OCI-LY1 (cell line): Measurements from ENCODE around the gene ETNK2.

Source experiments
- H2AFZ ChIP-seq: fragments of 200-600 bp; sonication (generic), shearing (Covaris generic); 2 replicates; pipeline ENCODE4 v1.6.0; 2014; ENCODE audit warnings: antibody characterized with exemption, mild to moderate bottlenecking, low read length
- H3F3A ChIP-seq: fragments of 200-600 bp; sonication (generic), shearing (Covaris generic); 2 replicates; pipeline ENCODE4 v1.6.0; 2014; ENCODE audit warnings: mild to moderate bottlenecking, antibody characterized with exemption, low read length, moderate library complexity; ENCODE audit not compliant: insufficient read depth
- H3K27ac ChIP-seq: fragments of 200-600 bp; sonication (generic); 2 replicates; pipeline ENCODE4 v1.5.1; 2014; ENCODE audit warnings: low read length, mixed run types, mild to moderate bottlenecking, low read depth; ENCODE audit not compliant: poor library complexity, severe bottlenecking
- H3K27me3 ChIP-seq: fragments of 200-600 bp; sonication (generic); 2 replicates; pipeline ENCODE4 v1.6.0; 2014; ENCODE audit warnings: antibody characterized with exemption, mild to moderate bottlenecking, low read length, moderate library complexity; ENCODE audit not compliant: insufficient read depth
- H3K36me3 ChIP-seq: fragments of 200-600 bp; sonication (generic); 2 replicates; pipeline ENCODE4 v1.6.1; 2014; ENCODE audit warnings: mild to moderate bottlenecking, antibody characterized with exemption, low read length, moderate library complexity, mixed read lengths; ENCODE audit not compliant: insufficient read depth
- H3K4me1 ChIP-seq: fragments of 200-600 bp; sonication (generic); 2 replicates; pipeline ENCODE4 v1.5.1; 2014; ENCODE audit warnings: mild to moderate bottlenecking, low read length, moderate library complexity; ENCODE audit not compliant: insufficient read depth, severe bottlenecking
- H3K4me2 ChIP-seq: fragments of 200-600 bp; sonication (generic), shearing (Covaris generic); 2 replicates; pipeline ENCODE4 v1.6.1; 2014; ENCODE audit warnings: low read length
- H3K4me3 ChIP-seq: fragments of 200-600 bp; sonication (generic); 2 replicates; pipeline ENCODE4 v1.5.1; 2014; ENCODE audit warnings: low read length, low read depth, mild to moderate bottlenecking, mixed read lengths; ENCODE audit not compliant: poor library complexity, severe bottlenecking
- H3K79me2 ChIP-seq: fragments of 200-600 bp; shearing (Covaris generic); 2 replicates; pipeline ENCODE4 v1.6.1; 2016; ENCODE audit warnings: mixed run types, low read length, mixed read lengths; ENCODE audit not compliant: insufficient read depth
- H3K9ac ChIP-seq: fragments of 200-600 bp; sonication (generic), shearing (Covaris generic); 2 replicates; pipeline ENCODE4 v1.6.1; 2014; ENCODE audit warnings: mild to moderate bottlenecking, low read length, mixed read lengths
- H3K9me2 ChIP-seq: fragments of 200-600 bp; sonication (generic), shearing (Covaris generic); 2 replicates; pipeline ENCODE4 v1.6.1; 2014; ENCODE audit warnings: low read depth, mild to moderate bottlenecking, low read length, mixed read lengths
- H3K9me3 ChIP-seq: fragments of 200-600 bp; shearing (Covaris generic); 2 replicates; pipeline ENCODE4 v1.6.1; 2014; ENCODE audit warnings: low read length, mixed read lengths
- H4K20me1 ChIP-seq: fragments of 200-600 bp; sonication (generic), shearing (Covaris generic); 2 replicates; pipeline ENCODE4 v1.6.0; 2016; ENCODE audit warnings: mild to moderate bottlenecking, low read length; ENCODE audit not compliant: insufficient read depth
- EZH2 ChIP-seq: fragments of 200-600 bp; sonication (generic), shearing (Covaris generic); IDR thresholded peaks from 2 replicates; pipeline ENCODE4 v1.8.0; 2017; ENCODE audit warnings: borderline replicate concordance, mixed run types, mild to moderate bottlenecking, antibody characterized with exemption, low read length, moderate library complexity, mixed read lengths
- TF ChIP-seq, protein P1 (sequence below): fragments of 200-600 bp; sonication (generic), shearing (Covaris generic); IDR thresholded peaks from 2 replicates; pipeline ENCODE4 v1.5.1; 2017; ENCODE audit warnings: mild to moderate bottlenecking, antibody characterized with exemption, low read length, moderate library complexity, mixed read lengths

The ETNK2 gene

DNA sequence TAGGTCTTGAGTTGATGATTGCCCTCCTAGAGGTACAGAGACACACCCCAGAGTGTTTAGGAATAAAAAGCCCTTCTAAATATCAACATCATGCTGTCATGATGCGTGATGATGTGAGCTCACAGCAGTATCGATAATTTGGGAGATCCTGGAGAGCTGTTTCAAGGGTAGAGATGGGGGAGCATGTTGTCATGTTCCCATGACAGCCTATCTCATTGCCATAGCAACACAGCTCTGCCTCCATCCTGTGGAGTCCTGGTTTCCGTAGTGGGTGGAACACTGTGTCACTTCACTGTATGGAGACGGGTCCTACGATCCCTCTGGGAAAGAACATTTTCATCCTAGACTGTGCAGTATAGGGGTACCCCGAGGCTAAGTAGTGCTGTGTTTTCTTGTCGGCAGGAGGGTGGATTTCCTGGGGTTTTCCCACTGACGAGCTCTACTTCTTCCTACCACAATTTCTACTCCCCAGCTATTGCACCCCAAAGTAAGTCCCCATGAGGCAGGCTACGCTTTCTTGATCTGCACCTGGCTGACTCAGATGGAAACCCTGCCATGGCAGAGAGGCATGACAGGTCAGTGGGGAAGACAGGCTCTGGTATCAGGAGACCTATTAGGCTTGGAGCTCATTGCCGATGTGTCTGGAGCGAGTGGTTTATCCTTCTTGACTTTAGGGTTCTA lies 37.3 kb upstream of the ETNK2 start:
- Histone ChIP-seq H3K9ac (no peak overlapping the region), H3K36me3 (no peaks in the 10 kb centered on the region), H3K79me2 (no peaks in the 10 kb centered on the region), H3K27ac (no peak overlapping the region), H3F3A (no peaks in the 10 kb centered on the region), H3K9me2 (no peaks in the 10 kb centered on the region), H3K4me1 (no peaks in the 10 kb centered on the region), H3K4me3 (no peak overlapping the region), H2AFZ (no peak overlapping the region), H3K9me3 (no peaks in the 10 kb centered on the region), H3K4me2 (no peak overlapping the region), H3K27me3 (no peaks in the 10 kb centered on the region), H4K20me1 (no peaks in the 10 kb centered on the region)
- TF ChIP-seq, protein P1, sequence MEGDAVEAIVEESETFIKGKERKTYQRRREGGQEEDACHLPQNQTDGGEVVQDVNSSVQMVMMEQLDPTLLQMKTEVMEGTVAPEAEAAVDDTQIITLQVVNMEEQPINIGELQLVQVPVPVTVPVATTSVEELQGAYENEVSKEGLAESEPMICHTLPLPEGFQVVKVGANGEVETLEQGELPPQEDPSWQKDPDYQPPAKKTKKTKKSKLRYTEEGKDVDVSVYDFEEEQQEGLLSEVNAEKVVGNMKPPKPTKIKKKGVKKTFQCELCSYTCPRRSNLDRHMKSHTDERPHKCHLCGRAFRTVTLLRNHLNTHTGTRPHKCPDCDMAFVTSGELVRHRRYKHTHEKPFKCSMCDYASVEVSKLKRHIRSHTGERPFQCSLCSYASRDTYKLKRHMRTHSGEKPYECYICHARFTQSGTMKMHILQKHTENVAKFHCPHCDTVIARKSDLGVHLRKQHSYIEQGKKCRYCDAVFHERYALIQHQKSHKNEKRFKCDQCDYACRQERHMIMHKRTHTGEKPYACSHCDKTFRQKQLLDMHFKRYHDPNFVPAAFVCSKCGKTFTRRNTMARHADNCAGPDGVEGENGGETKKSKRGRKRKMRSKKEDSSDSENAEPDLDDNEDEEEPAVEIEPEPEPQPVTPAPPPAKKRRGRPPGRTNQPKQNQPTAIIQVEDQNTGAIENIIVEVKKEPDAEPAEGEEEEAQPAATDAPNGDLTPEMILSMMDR, result no peak
- TF ChIP-seq EZH2, result no peak

DNA sequence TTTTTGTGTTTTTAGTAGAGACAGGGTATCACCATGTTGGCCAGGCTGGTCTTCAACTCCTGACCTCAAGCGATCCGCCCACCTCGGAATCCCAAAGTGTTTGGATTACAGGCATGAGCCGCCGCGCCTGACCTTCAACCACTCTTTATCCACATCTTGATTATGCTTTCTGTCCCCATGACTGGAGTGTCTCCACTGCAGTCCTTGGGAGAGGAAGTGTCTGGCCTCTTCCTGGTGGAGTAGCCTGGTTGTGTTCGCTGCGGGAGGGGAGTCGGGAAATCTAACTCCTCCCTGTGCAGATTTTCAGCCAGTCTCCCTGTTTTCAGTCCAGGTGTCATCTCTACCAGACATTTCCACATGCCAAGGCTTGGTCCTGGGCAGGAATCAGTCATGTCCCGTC lies 34.8 kb upstream of the ETNK2 start:
- H3K4me2 ChIP-seq, result no peak overlapping the region
- no peak overlapping the region for H3K9ac ChIP-seq
- H3K9me3 ChIP-seq, result no peaks in the 10 kb centered on the region
- no peaks in the 10 kb centered on the region for H3F3A ChIP-seq
- TF ChIP-seq, protein P1, result no peak
- TF ChIP-seq EZH2, result no peak
- no peak overlapping the region for H2AFZ ChIP-seq
- H3K36me3 ChIP-seq, result no peaks in the 10 kb centered on the region
- H3K4me3 ChIP-seq, result no peak overlapping the region
- H3K9me2 ChIP-seq, result no peaks in the 10 kb centered on the region
- H3K27ac ChIP-seq, result no peak overlapping the region
- H3K27me3 ChIP-seq, result no peaks in the 10 kb centered on the region
- no peaks in the 10 kb centered on the region for H4K20me1 ChIP-seq
- no peaks in the 10 kb centered on the region for H3K79me2 ChIP-seq
- H3K4me1 ChIP-seq, result no peaks in the 10 kb centered on the region

DNA sequence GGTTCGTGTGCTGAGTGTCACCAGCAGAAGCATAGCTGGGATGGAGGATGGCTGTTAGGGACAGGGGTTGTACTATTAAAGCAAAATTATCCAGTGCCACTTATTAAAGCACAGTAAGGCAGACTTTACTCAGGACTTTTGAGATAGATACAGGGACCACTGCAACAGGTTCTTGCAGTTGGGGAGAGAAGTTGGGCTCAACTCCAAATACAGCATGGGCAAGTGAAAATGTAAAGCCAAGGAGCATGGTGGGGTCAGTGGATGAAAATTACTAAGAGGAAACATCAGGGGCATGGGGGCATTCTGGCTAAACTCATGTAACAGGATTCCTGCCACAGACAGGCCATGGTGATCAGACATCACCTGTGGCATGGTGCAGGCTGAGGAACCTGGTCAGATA lies 29.3 kb upstream of the ETNK2 start:
- no peak overlapping the region for H3K4me2 ChIP-seq
- TF ChIP-seq, protein P1, result no peak

More for the DNA sequence above, 29.3 kb upstream of the ETNK2 start:
- Histone ChIP-seq H3K27me3 (no peaks in the 10 kb centered on the region), H3K4me1 (no peaks in the 10 kb centered on the region), H3K9me2 (no peaks in the 10 kb centered on the region), H3K36me3 (no peaks in the 10 kb centered on the region), H3K27ac (no peak overlapping the region), H3K9ac (no peak overlapping the region), H4K20me1 (no peaks in the 10 kb centered on the region), H3K9me3 (no peaks in the 10 kb centered on the region), H3K79me2 (no peaks in the 10 kb centered on the region), H3K4me3 (no peak overlapping the region), H3F3A (no peaks in the 10 kb centered on the region), H2AFZ (no peak overlapping the region)
